HepG2 (cell line): ENCODE measurements around the gene OTOP3. TPM values are rescaled to one million over a fixed set of nuclear protein-coding genes. Genes with fewer than 3 reads are reported as not detected.

ENCODE experiments used
- ATAC-seq: fragments of 200-7000 bp; cut with Tn5 transposase; 3 replicates; pipeline ENCODE4 v1.9.1; 2020; ENCODE audit warnings: mild to moderate bottlenecking, moderate library complexity
- BruUV-seq: library from RNA; stranded (reverse); fragments of 400-500 nt; replicated peaks from 2 replicates; lab custom pipeline; 2021; lab: Mats Ljungman, UMichigan
- CTCF ChIA-PET: fragments of 300-600 bp; formaldehyde crosslinking; extraction: SDS; loops from one replicate; lab custom pipeline; 2021; ENCODE audit warnings: low total read pairs, inconsistent platforms, low intra/inter-chr PET ratio; lab: Yijun Ruan, JAX
- POLR2A ChIA-PET: fragments of 350-600 bp; sonication (Branson Sonifier 250); formaldehyde crosslinking; loops from one replicate; lab custom pipeline; 2020; ENCODE audit warnings: antibody characterized with exemption, inconsistent platforms; lab: Yijun Ruan, JAX
- DNase-seq: peaks from one replicate; pipeline ENCODE4 v3.0.0-alpha.2; 2015; ENCODE audit warnings: low spot score
- FAIRE-seq: peaks from 3 replicates; lab custom pipeline; 2011; peaks lifted over from hg19 to GRCh38; lab: Jason Lieb, UNC
- H2AFZ ChIP-seq: one replicate; pipeline ENCODE4 v1.6.1; 2011; ENCODE audit warnings: low read length, inconsistent platforms
- H3K27ac ChIP-seq: fragments of 300-600 bp; 3 replicates; pipeline ENCODE4 v1.8.0; 2011; ENCODE audit warnings: mixed run types, mild to moderate bottlenecking, mixed read lengths, low read length, inconsistent platforms; ENCODE audit not compliant: insufficient read depth; ENCODE audit errors: extremely low read length
- H3K27me3 ChIP-seq, 2 experiments: fragments of 200-600 bp in 1 of 2; 2 replicates in 1 of 2; 3 replicates in 1 of 2; pipeline versions ENCODE4 v1.6.0 to v1.8.0; 2011; ENCODE audit warnings: low read length in 2 of 2, mild to moderate bottlenecking in 2 of 2, moderate library complexity in 2 of 2, inconsistent platforms in 1 of 2; ENCODE audit not compliant: insufficient read depth in 2 of 2, control insufficient read depth in 1 of 2
- H3K36me3 ChIP-seq, 2 experiments: fragments of 200-600 bp in 1 of 2; replicated peaks in 1 of 2; 2 replicates in 1 of 2; 3 replicates in 1 of 2; pipeline versions ENCODE4 v1.5.1 to v1.8.0; 2011; ENCODE audit warnings: low read length in 2 of 2, inconsistent platforms in 1 of 2; ENCODE audit not compliant: insufficient read depth in 2 of 2, control insufficient read depth in 1 of 2
- H3K4me1 ChIP-seq: 2 replicates; pipeline ENCODE4 v1.5.1; 2012; ENCODE audit warnings: low read length, inconsistent platforms; ENCODE audit not compliant: insufficient read depth
- H3K4me2 ChIP-seq: 2 replicates; pipeline ENCODE4 v1.6.0; 2011; ENCODE audit warnings: low read depth, low read length, inconsistent platforms
- H3K4me3 ChIP-seq, 3 experiments: fragments of 200-600 bp in 1 of 3; sonication (generic), shearing (Covaris generic) in 1 of 3; replicated peaks in 1 of 3; 2 replicates each; pipeline ENCODE4 v1.5.1; 2011 to 2016; ENCODE audit warnings: low read length in 3 of 3, inconsistent platforms in 2 of 3, low read depth in 2 of 3, mild to moderate bottlenecking in 2 of 3, control low read depth in 1 of 3, mixed read lengths in 1 of 3; ENCODE audit not compliant: insufficient read depth in 1 of 3
- H3K79me2 ChIP-seq: one replicate; pipeline ENCODE4 v1.6.1; 2011; ENCODE audit warnings: low read length, inconsistent platforms; ENCODE audit not compliant: insufficient read depth
- H3K9ac ChIP-seq: 2 replicates; pipeline ENCODE4 v1.6.0; 2011; ENCODE audit warnings: mild to moderate bottlenecking, low read depth, low read length, inconsistent platforms; ENCODE audit not compliant: insufficient read depth
- H3K9me3 ChIP-seq: 2 replicates; pipeline ENCODE4 v1.5.1; 2012; ENCODE audit warnings: mild to moderate bottlenecking, low read length
- H4K20me1 ChIP-seq: 2 replicates; pipeline ENCODE4 v1.6.0; 2011; ENCODE audit warnings: inconsistent platforms, mild to moderate bottlenecking, low read length, moderate library complexity; ENCODE audit not compliant: insufficient read depth
- AKAP8 ChIP-seq: sonication (generic); formaldehyde crosslinking; IDR thresholded peaks from 2 replicates; pipeline ENCODE4 v1.5.1; 2020; ENCODE audit warnings: mild to moderate bottlenecking, missing genetic modification reagents
- FOXC1 ChIP-seq: sonication (generic); formaldehyde crosslinking; IDR thresholded peaks from 2 replicates; pipeline ENCODE4 v1.8.0; 2022; ENCODE audit warnings: mild to moderate bottlenecking, missing genetic modification reagents, borderline replicate concordance
- MXI1 ChIP-seq: IDR thresholded peaks from 3 replicates; pipeline ENCODE4 v1.6.1; 2012; ENCODE audit warnings: low read depth, low read length, inconsistent platforms, borderline replicate concordance
- NFKB2 ChIP-seq: sonication (generic); formaldehyde crosslinking; IDR thresholded peaks from 2 replicates; pipeline ENCODE4 v1.4.0; 2020; ENCODE audit warnings: missing genetic modification reagents, borderline replicate concordance
- WGBS: methylation state at CpG from one replicate; pipeline ENCODE4 v1.1.6; 2017; ENCODE audit warnings: low lambda C conversion rate; 5-methylcytosine and 5-hydroxymethylcytosine counted together
- in situ Hi-C: cut with HindIII; loops from 2 replicates; pipeline ENCODE4 v1.10.0; 2017; ENCODE audit warnings: low pct_unique_long_range_greater_than_20kb; ENCODE audit not compliant: extremely low pct_ligation_motif_present
- intact Hi-C: fragments of 100-400 bp; cut with micrococcal nuclease; formaldehyde crosslinking; loops from one replicate; pipeline ENCODE4 v1.10.0; 2022; ENCODE audit not compliant: unreplicated experiment
- polyA plus RNA-seq, 8 experiments: library from polyadenylated mRNA; depleted of rRNA in 3 of 8; stranded (reverse) in 7 of 8; unstranded in 1 of 8; fragments of >200 nt; fragmentation: Illumina TruSeq in 4 of 8; extraction: Trizol in 4 of 8; gene quantifications; 2 replicates each; pipeline versions ENCODE4 v1.2.1 to v1.2.3, GENCODE V29; 2011 to 2016; ENCODE audit warnings: low read depth in 4 of 8, missing spikeins in 1 of 8, mixed read lengths in 1 of 8; ENCODE audit not compliant: insufficient read depth in 1 of 8
- total RNA-seq, 5 experiments: library from RNA; depleted of rRNA; stranded (reverse); fragments of >200 nt; fragmentation: Illumina TruSeq; extraction: Trizol; gene quantifications; 2 replicates each; pipeline ENCODE4 v1.2.3, GENCODE V29; 2016; ENCODE audit warnings: low read depth in 1 of 5
- TF ChIP-seq, protein P1 (sequence below): sonication (generic); formaldehyde crosslinking; IDR thresholded peaks from 2 replicates; pipeline ENCODE4 v1.8.0; 2022; ENCODE audit warnings: mild to moderate bottlenecking, missing genetic modification reagents, borderline replicate concordance
- TF ChIP-seq, protein P2 (sequence below), 2 experiments: fragments of 450-650 bp in 1 of 2; sonication (generic) in 1 of 2; formaldehyde crosslinking in 1 of 2; IDR thresholded peaks; 2 replicates each; pipeline versions ENCODE4 v1.6.1 to v1.8.0; 2016 to 2022; ENCODE audit warnings: antibody characterized with exemption in 1 of 2, mild to moderate bottlenecking in 1 of 2, missing genetic modification reagents in 1 of 2
- TF ChIP-seq, protein P3 (sequence below): sonication (generic); formaldehyde crosslinking; IDR thresholded peaks from 2 replicates; pipeline ENCODE4 v1.4.0; 2020; ENCODE audit warnings: mild to moderate bottlenecking, missing genetic modification reagents

OTOP3 gene
- total and polyA plus RNA-seq, 2 of the 13 experiments (the other 11 are each of a cell fraction or from before 2014, with no cell fraction given): not detected

DNA sequence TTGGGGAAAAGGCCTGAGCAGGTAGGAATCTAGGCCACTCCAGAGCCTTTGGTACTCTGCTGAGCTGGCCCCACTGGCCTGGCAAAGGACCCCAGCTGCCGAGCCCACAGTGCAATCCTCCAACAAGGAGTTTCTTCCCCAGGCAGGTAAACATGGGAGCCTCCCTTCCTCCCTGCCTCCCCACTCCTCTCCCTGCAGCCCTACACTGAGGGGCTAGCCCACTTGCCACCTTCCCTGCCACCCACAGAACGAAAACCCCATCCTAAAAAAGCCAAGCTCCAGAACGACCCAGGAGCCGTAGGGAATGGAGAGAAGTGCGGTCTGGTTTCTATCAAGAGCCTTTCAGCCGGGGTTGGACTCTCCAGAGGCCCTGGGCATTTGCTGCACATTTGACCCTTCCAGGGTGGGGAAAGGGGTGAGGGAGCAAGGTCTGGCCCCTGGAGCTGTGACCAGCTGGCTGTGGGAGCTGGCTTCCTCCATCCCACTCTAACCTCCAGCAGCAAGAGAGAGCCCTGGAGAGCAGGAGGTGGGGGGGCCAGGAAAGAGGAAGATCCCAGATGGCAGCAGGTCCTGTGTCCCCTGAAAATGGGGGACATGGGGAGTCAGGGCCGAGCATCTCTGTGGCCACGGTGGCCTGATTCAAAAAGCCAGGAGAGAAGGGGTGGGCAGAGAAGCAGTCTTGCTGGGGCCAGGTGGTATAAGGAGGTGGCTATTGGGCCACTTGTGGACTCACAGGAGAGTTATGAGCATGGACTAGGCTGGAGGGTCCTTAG is 35.6 kb downstream of the OTOP3 start (continued):
- TF ChIP-seq FOXC1 (CRISPR knock-in tag): no peak

DNA sequence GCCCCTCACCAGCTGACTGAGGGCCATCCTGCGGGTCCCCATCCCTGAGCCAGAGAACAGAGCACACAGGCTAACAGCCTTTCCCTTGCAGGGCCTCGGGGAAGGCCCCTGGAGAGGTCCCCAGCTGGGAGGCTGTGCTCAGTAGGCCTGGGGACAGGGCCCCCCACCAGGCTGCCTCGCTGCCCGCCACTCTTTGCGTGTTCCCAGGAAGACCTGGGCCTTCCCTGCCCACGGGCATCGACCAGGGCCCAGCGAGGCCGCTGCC is 36.1 kb downstream of the OTOP3 start:
- H3K4me2 ChIP-seq: peak overlapping the region; percentile 87
- in situ Hi-C loops: no loop called here
- peaks cover 5 to 49% of the 10 kb centered on the region in 2 experiments; a peak in 4 of 5 replicates for H3K27me3 ChIP-seq
- no TSS peak for BruUV-seq
- H4K20me1 ChIP-seq: no peaks in the 10 kb centered on the region
- CTCF ChIA-PET: no interaction called here
- no peaks in the 10 kb centered on the region for H3K9me3 ChIP-seq
- no peaks in the 10 kb centered on the region for H3K36me3 ChIP-seq
- WGBS: 0% methylated on average over 3 of the region's 9 CpGs
- peak overlapping the region; percentile 67 to 83 (median 70) for H3K4me3 ChIP-seq
- peak overlapping the region; percentile 20; the same call in 1 of the 2 replicates for H3K9ac ChIP-seq
- intact Hi-C loops: no loop called here
- no peak overlapping the region for H2AFZ ChIP-seq
- POLR2A ChIA-PET: interaction anchor here (0.7 to 4.7 kb wide), 14 partner anchors 10 to 540 kb away, joined by 3 to 65 read pairs (median 9); partner anchors contain the start of genes ATP5PD, CDR2L, FDXR and KCTD2
- no peak for FAIRE-seq
- no peak for DNase-seq
- H3K27ac ChIP-seq: no peak overlapping the region
- peaks cover 54% of the 10 kb centered on the region for H3K4me1 ChIP-seq
- peak; percentile 59 for ATAC-seq
- no peaks in the 10 kb centered on the region for H3K79me2 ChIP-seq
- TF ChIP-seq, protein P1, sequence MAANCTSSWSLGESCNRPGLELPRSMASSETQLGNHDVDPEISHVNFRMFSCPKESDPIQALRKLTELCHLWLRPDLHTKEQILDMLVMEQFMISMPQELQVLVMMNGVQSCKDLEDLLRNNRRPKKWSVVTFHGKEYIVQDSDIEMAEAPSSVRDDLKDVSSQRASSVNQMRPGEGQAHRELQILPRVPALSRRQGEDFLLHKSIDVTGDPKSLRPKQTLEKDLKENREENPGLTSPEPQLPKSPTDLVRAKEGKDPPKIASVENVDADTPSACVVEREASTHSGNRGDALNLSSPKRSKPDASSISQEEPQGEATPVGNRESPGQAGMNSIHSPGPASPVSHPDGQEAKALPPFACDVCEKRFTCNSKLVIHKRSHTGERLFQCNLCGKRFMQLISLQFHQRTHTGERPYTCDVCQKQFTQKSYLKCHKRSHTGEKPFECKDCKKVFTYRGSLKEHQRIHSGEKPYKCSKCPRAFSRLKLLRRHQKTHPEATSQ (CRISPR knock-in tag): no peak
- TF ChIP-seq, protein P2, sequence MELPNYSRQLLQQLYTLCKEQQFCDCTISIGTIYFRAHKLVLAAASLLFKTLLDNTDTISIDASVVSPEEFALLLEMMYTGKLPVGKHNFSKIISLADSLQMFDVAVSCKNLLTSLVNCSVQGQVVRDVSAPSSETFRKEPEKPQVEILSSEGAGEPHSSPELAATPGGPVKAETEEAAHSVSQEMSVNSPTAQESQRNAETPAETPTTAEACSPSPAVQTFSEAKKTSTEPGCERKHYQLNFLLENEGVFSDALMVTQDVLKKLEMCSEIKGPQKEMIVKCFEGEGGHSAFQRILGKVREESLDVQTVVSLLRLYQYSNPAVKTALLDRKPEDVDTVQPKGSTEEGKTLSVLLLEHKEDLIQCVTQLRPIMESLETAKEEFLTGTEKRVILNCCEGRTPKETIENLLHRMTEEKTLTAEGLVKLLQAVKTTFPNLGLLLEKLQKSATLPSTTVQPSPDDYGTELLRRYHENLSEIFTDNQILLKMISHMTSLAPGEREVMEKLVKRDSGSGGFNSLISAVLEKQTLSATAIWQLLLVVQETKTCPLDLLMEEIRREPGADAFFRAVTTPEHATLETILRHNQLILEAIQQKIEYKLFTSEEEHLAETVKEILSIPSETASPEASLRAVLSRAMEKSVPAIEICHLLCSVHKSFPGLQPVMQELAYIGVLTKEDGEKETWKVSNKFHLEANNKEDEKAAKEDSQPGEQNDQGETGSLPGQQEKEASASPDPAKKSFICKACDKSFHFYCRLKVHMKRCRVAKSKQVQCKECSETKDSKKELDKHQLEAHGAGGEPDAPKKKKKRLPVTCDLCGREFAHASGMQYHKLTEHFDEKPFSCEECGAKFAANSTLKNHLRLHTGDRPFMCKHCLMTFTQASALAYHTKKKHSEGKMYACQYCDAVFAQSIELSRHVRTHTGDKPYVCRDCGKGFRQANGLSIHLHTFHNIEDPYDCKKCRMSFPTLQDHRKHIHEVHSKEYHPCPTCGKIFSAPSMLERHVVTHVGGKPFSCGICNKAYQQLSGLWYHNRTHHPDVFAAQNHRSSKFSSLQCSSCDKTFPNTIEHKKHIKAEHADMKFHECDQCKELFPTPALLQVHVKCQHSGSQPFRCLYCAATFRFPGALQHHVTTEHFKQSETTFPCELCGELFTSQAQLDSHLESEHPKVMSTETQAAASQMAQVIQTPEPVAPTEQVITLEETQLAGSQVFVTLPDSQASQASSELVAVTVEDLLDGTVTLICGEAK (IDR thresholded peaks at IDR 0.05): no peak
- TF ChIP-seq, protein P2 (CRISPR knock-in tag; IDR thresholded peaks at IDR 0.05): 0 out of 2 replicates have a peak, but pooled peaks have one; percentile 48
- TF ChIP-seq NFKB2 (CRISPR knock-in tag) (peak; percentile 25; the same call in 1 of the 2 replicates), MXI1 (no peak), AKAP8 (CRISPR knock-in tag) (peak; percentile 82; the same call in 1 of the 2 replicates)
- TF ChIP-seq, protein P3, sequence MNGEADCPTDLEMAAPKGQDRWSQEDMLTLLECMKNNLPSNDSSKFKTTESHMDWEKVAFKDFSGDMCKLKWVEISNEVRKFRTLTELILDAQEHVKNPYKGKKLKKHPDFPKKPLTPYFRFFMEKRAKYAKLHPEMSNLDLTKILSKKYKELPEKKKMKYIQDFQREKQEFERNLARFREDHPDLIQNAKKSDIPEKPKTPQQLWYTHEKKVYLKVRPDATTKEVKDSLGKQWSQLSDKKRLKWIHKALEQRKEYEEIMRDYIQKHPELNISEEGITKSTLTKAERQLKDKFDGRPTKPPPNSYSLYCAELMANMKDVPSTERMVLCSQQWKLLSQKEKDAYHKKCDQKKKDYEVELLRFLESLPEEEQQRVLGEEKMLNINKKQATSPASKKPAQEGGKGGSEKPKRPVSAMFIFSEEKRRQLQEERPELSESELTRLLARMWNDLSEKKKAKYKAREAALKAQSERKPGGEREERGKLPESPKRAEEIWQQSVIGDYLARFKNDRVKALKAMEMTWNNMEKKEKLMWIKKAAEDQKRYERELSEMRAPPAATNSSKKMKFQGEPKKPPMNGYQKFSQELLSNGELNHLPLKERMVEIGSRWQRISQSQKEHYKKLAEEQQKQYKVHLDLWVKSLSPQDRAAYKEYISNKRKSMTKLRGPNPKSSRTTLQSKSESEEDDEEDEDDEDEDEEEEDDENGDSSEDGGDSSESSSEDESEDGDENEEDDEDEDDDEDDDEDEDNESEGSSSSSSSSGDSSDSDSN (CRISPR knock-in tag): no peak; the same call in 1 of the 2 replicates
